H1 (cell line): ENCODE results near the gene KRTAP10-2. TPM values are rescaled to one million over a fixed set of nuclear protein-coding genes. Genes with fewer than 3 reads are reported as not detected.
A peak's percentile ranks its signal among the peaks of the same experiment; 100 is the strongest.
"Not testable (repeated sequence)": the region's sequence is repeated elsewhere in the genome, so short reads cannot be mapped to it uniquely, and the experiment has no call there.

ENCODE experiments used
- CTCF ChIA-PET: fragments of 300-600 bp; sonication (Branson Sonifier 250); formaldehyde crosslinking; loops from one replicate; lab custom pipeline; 2021; ENCODE audit not compliant: partially characterized antibody; lab: Charles Lee
- POLR2A ChIA-PET: fragments of 300-600 bp; sonication (Branson Sonifier 250); formaldehyde crosslinking; loops from one replicate; lab custom pipeline; 2021; ENCODE audit warnings: inconsistent platforms; ENCODE audit not compliant: partially characterized antibody; lab: Charles Lee
- DNase-seq, 2 experiments: peaks; one replicate each; pipeline versions ENCODE4 v3.0.0 to v3.0.0-alpha.2; 2010 to 2022; ENCODE audit warnings: low spot score in 2 of 2, low read depth in 1 of 2, mixed read lengths in 1 of 2
- FAIRE-seq: peaks from 2 replicates; lab custom pipeline; 2011; peaks lifted over from hg19 to GRCh38; lab: Jason Lieb, UNC
- H2AFZ ChIP-seq: 2 replicates; pipeline ENCODE4 v1.8.1; 2012; ENCODE audit warnings: low read length, inconsistent platforms
- H2AK5ac ChIP-seq: 2 replicates; pipeline ENCODE4 v1.6.1; 2013; ENCODE audit warnings: low read depth, low read length
- H2BK120ac ChIP-seq: replicated peaks from 2 replicates; pipeline ENCODE3; 2013; ENCODE audit warnings: low read depth, low read length, inconsistent platforms
- H2BK12ac ChIP-seq: 2 replicates; pipeline ENCODE4 v1.6.1; 2013; ENCODE audit warnings: low read depth, low read length
- H2BK15ac ChIP-seq: 2 replicates; pipeline ENCODE4 v1.6.1; 2013; ENCODE audit warnings: low read length
- H2BK20ac ChIP-seq: 2 replicates; pipeline ENCODE4 v1.6.1; 2013; ENCODE audit warnings: low read length
- H2BK5ac ChIP-seq: 2 replicates; pipeline ENCODE4 v1.6.1; 2013; ENCODE audit warnings: low read depth, low read length
- H3K14ac ChIP-seq: 2 replicates; pipeline ENCODE4 v1.6.1; 2013; ENCODE audit warnings: inconsistent platforms; ENCODE audit not compliant: insufficient read length
- H3K18ac ChIP-seq: 2 replicates; pipeline ENCODE4 v1.6.1; 2013; ENCODE audit warnings: low read length; ENCODE audit errors: extremely low read depth
- H3K23ac ChIP-seq: 2 replicates; pipeline ENCODE4 v1.6.1; 2013; ENCODE audit warnings: inconsistent platforms; ENCODE audit not compliant: insufficient read length
- H3K23me2 ChIP-seq: 2 replicates; pipeline ENCODE4 v1.6.1; 2013; ENCODE audit warnings: low read depth, low read length
- H3K27ac ChIP-seq: 2 replicates; pipeline ENCODE4 v1.6.1; 2011; ENCODE audit warnings: low read depth, low read length, inconsistent platforms
- H3K27me3 ChIP-seq, 4 experiments: replicated peaks in 1 of 4; 1 replicate in 1 of 4; 2 replicates in 3 of 4; pipeline versions ENCODE4 v1.6.1 to v1.8.1; 2011 to 2013; ENCODE audit warnings: low read length in 3 of 4, mild to moderate bottlenecking in 3 of 4, inconsistent platforms in 2 of 4, mixed read lengths in 2 of 4, moderate library complexity in 1 of 4; ENCODE audit not compliant: control insufficient read depth in 3 of 4, insufficient read depth in 3 of 4; ENCODE audit errors: extremely low read depth in 1 of 4
- H3K36me3 ChIP-seq, 4 experiments: 2 replicates each; pipeline versions ENCODE4 v1.6.1 to v1.8.1; 2011 to 2013; ENCODE audit warnings: mild to moderate bottlenecking in 4 of 4, low read length in 3 of 4, moderate library complexity in 2 of 4, control low read depth in 1 of 4, inconsistent platforms in 1 of 4; ENCODE audit not compliant: insufficient read depth in 4 of 4, control insufficient read depth in 2 of 4
- H3K4ac ChIP-seq: replicated peaks from 2 replicates; pipeline ENCODE3; 2013; ENCODE audit warnings: low read length, low read depth, mixed read lengths, inconsistent platforms; ENCODE audit not compliant: insufficient read length
- H3K4me1 ChIP-seq, 4 experiments: replicated peaks in 1 of 4; 1 replicate in 1 of 4; 2 replicates in 3 of 4; pipeline versions ENCODE4 v1.6.1 to v1.8.1; 2011 to 2013; ENCODE audit warnings: low read length in 3 of 4, inconsistent platforms in 2 of 4, mixed read lengths in 1 of 4; ENCODE audit not compliant: insufficient read depth in 4 of 4, control insufficient read depth in 3 of 4
- H3K4me2 ChIP-seq, 2 experiments: 2 replicates each; pipeline versions ENCODE4 v1.6.1 to v1.8.1; 2011 to 2013; ENCODE audit warnings: low read depth in 2 of 2, low read length in 2 of 2, control low read depth in 1 of 2, inconsistent platforms in 1 of 2, mild to moderate bottlenecking in 1 of 2; ENCODE audit not compliant: insufficient read depth in 1 of 2
- H3K4me3 ChIP-seq, 4 experiments: fragments of 200-600, 300-600 bp in 1 of 4; sonication (generic), shearing (Covaris generic), sonication (Bioruptor Twin) in 1 of 4; 2 replicates each; pipeline versions ENCODE4 v1.5.1 to v1.8.1; 2011 to 2016; ENCODE audit warnings: low read length in 4 of 4, low read depth in 3 of 4, control low read depth in 2 of 4, inconsistent platforms in 2 of 4, mild to moderate bottlenecking in 2 of 4, mixed read lengths in 1 of 4, moderate library complexity in 1 of 4; ENCODE audit not compliant: insufficient read depth in 2 of 4; ENCODE audit errors: extremely low read depth in 1 of 4
- H3K56ac ChIP-seq: replicated peaks from 2 replicates; pipeline ENCODE3; 2013; ENCODE audit warnings: low read depth, mild to moderate bottlenecking, mixed read lengths, low read length, inconsistent platforms; ENCODE audit not compliant: insufficient read length
- H3K79me1 ChIP-seq: 2 replicates; pipeline ENCODE4 v1.6.1; 2013; ENCODE audit warnings: low read depth, low read length, control low read depth
- H3K79me2 ChIP-seq, 2 experiments: 2 replicates each; pipeline versions ENCODE4 v1.6.1 to v1.8.1; 2012 to 2013; ENCODE audit warnings: low read length in 2 of 2, mild to moderate bottlenecking in 2 of 2, inconsistent platforms in 1 of 2; ENCODE audit not compliant: insufficient read depth in 2 of 2, control insufficient read depth in 1 of 2
- H3K9ac ChIP-seq, 4 experiments: replicated peaks in 1 of 4; 1 replicate in 1 of 4; 2 replicates in 3 of 4; pipeline versions ENCODE4 v1.6.1 to v1.8.1; 2011 to 2013; ENCODE audit warnings: low read depth in 3 of 4, low read length in 3 of 4, control low read depth in 2 of 4, mild to moderate bottlenecking in 2 of 4, moderate library complexity in 2 of 4, inconsistent platforms in 1 of 4; ENCODE audit errors: extremely low read depth in 1 of 4
- H3K9me3 ChIP-seq, 2 experiments: 2 replicates each; pipeline versions ENCODE4 v1.6.1 to v1.8.1; 2012 to 2013; ENCODE audit warnings: mild to moderate bottlenecking in 2 of 2, moderate library complexity in 2 of 2, control low read depth in 1 of 2, inconsistent platforms in 1 of 2, low read depth in 1 of 2, low read length in 1 of 2, mixed read lengths in 1 of 2; ENCODE audit not compliant: insufficient read depth in 2 of 2
- H4K20me1 ChIP-seq, 2 experiments: replicated peaks in 1 of 2; 2 replicates each; pipeline versions ENCODE3 to v1.8.1; 2011 to 2013; ENCODE audit warnings: inconsistent platforms in 2 of 2, low read length in 2 of 2, mild to moderate bottlenecking in 1 of 2; ENCODE audit not compliant: insufficient read depth in 2 of 2, control insufficient read depth in 1 of 2
- H4K5ac ChIP-seq: 2 replicates; pipeline ENCODE4 v1.6.1; 2013; ENCODE audit warnings: low read length, low read depth, mixed read lengths, inconsistent platforms; ENCODE audit not compliant: insufficient read length
- H4K8ac ChIP-seq: 2 replicates; pipeline ENCODE4 v1.8.0; 2013; ENCODE audit warnings: mild to moderate bottlenecking, moderate library complexity, low read length, inconsistent platforms; ENCODE audit not compliant: insufficient read depth; ENCODE audit errors: extremely low read depth
- H4K91ac ChIP-seq: replicated peaks from 2 replicates; pipeline ENCODE3; 2013; ENCODE audit warnings: low read length, mixed read lengths, inconsistent platforms; ENCODE audit not compliant: insufficient read length
- HDAC2 ChIP-seq, 2 experiments: fragments of 300-600 bp in 1 of 2; sonication (generic) in 1 of 2; IDR thresholded peaks; 2 replicates each; pipeline ENCODE4 v1.6.1; 2011 to 2012; ENCODE audit warnings: low read depth in 2 of 2, low read length in 2 of 2, mild to moderate bottlenecking in 2 of 2, moderate library complexity in 2 of 2, borderline replicate concordance in 1 of 2, inconsistent platforms in 1 of 2
- HDAC6 ChIP-seq: IDR thresholded peaks from one replicate; pipeline ENCODE4 v1.7.1; 2012; ENCODE audit warnings: low read depth, mild to moderate bottlenecking, inconsistent platforms, low read length, moderate library complexity
- KDM4A ChIP-seq: IDR thresholded peaks from one replicate; pipeline ENCODE4 v1.7.1; 2012; ENCODE audit warnings: low read depth, mild to moderate bottlenecking, moderate library complexity, low read length, inconsistent platforms; ENCODE audit not compliant: severe bottlenecking
- KDM5A ChIP-seq: fragments of 200-600 bp; IDR thresholded peaks from 2 replicates; pipeline ENCODE4 v1.7.1; 2012; ENCODE audit warnings: mild to moderate bottlenecking, low read length, inconsistent platforms, mixed read lengths
- SAP30 ChIP-seq: fragments of 300-600 bp; sonication (generic); IDR thresholded peaks from 2 replicates; pipeline ENCODE4 v1.7.1; 2012; ENCODE audit warnings: low read length, moderate library complexity, mild to moderate bottlenecking, inconsistent platforms; ENCODE audit not compliant: insufficient read depth, insufficient replicate concordance
- SIN3A ChIP-seq, 2 experiments: IDR thresholded peaks in 1 of 2; conservative IDR thresholded peaks in 1 of 2; 2 replicates each; pipeline ENCODE4 v1.6.1; 2011 to 2012; ENCODE audit warnings: low read length in 2 of 2, improper control_type of control experiment in 1 of 2, low read depth in 1 of 2, mild to moderate bottlenecking in 1 of 2
- whole genome bisulfite sequencing, 2 experiments: shearing (Covaris generic) in 1 of 2; methylation state at CpG; one replicate each; pipeline versions ENCODE4 v1.1.6 to v1.1.7; 2013 to 2015; ENCODE audit warnings: low lambda C conversion rate in 2 of 2, mixed read lengths in 2 of 2, inconsistent platforms in 1 of 2, low coverage in 1 of 2, missing lambda C conversion rate in 1 of 2; ENCODE audit not compliant: insufficient replicate concordance in 2 of 2, insufficient coverage in 1 of 2, insufficient read length in 1 of 2; ENCODE audit errors: extremely low coverage in 1 of 2, missing lambda C conversion rate in 1 of 2; 5-methylcytosine and 5-hydroxymethylcytosine counted together
- polyA plus RNA-seq, 7 experiments: library from polyadenylated mRNA; depleted of rRNA in 3 of 7; stranded (reverse) in 5 of 7; unstranded in 2 of 7; fragments of >200 nt in 5 of 7; fragments of 200-250 nt in 2 of 7; gene quantifications; 1 replicate in 5 of 7; 2 replicates in 1 of 7; 4 replicates in 1 of 7; pipeline versions ENCODE4 v1.2.1 to v1.2.3, GENCODE V29; 2011 to 2013; ENCODE audit warnings: missing spikeins in 2 of 7, mixed read lengths in 2 of 7
- total RNA-seq: library from RNA; stranded (reverse); fragmentation: NEBNext Ultra II Directional; extraction: Animal tissue kit (Norgen Biotek cat#: 25700); gene quantifications from 2 replicates; pipeline ENCODE4 v1.2.1, GENCODE V29; 2021

Gene KRTAP10-2
- total and polyA plus RNA-seq, 2 of the 8 experiments (the other 6 are each of a cell fraction or from before 2014, with no cell fraction given): 0.11 TPM; not detected in 1

GRCh38 chr21:44558695-44559094 is 7.4 kb upstream of the KRTAP10-2 start, which contains the start of gene KRTAP10-3 (continued):
- TF ChIP-seq SAP30 (no peak), HDAC6 (no peak), HDAC2 (IDR thresholded peaks at IDR 0.05; ENCODE audit: borderline replicate concordance in 1 of 2, low read depth in 2 of 2, low read length in 2 of 2) (no peak), KDM5A (no peak), SIN3A (conservative IDR thresholded peaks at IDR 0.05 in 1 of 2, IDR thresholded peaks at IDR 0.05 in 1 of 2; ENCODE audit: low read depth in 1 of 2, low read length in 2 of 2) (no peak), KDM4A (no peak)

- H3K27ac ChIP-seq, H2BK15ac ChIP-seq, H2BK120ac ChIP-seq, H3K18ac ChIP-seq, DNase-seq, H3K27me3 ChIP-seq, H4K20me1 ChIP-seq, POLR2A ChIA-PET, H3K23ac ChIP-seq, H3K9ac ChIP-seq, H3K79me1 ChIP-seq, H4K5ac ChIP-seq, H4K8ac ChIP-seq, FAIRE-seq, H3K4ac ChIP-seq, H2AK5ac ChIP-seq, H2BK20ac ChIP-seq, H3K4me3 ChIP-seq, H3K79me2 ChIP-seq, H3K36me3 ChIP-seq, H3K14ac ChIP-seq, H3K23me2 ChIP-seq, H4K91ac ChIP-seq, H2AFZ ChIP-seq, H3K4me1 ChIP-seq, H3K9me3 ChIP-seq, H3K56ac ChIP-seq, H3K4me2 ChIP-seq: not testable (repeated sequence)
- CTCF ChIA-PET: interaction anchor here (0.8 to 2.0 kb wide), 3 partner anchors 10 to 60 kb away, joined by 3 to 6 read pairs (median 5); no protein-coding TSS in a partner anchor
- H2BK12ac ChIP-seq: peak overlapping the region; percentile 50; the same call in 1 of the 2 replicates
- 68% methylated on average over 8 of the region's 10 CpGs; no CpG with 5 or more reads in 1 of the 2 experiments for WGBS, 2 experiments
- 0 out of 2 replicates have a peak overlapping the region, but pooled peaks have one; percentile 16 for H2BK5ac ChIP-seq
Measured at GRCh38 chr21:44558329-44558675, 7.0 kb upstream of the KRTAP10-2 start.
